ENCODE results near the gene CHDH.
A peak's percentile ranks its signal among the peaks of the same experiment; 100 is the strongest.

Gene CHDH

DNA sequence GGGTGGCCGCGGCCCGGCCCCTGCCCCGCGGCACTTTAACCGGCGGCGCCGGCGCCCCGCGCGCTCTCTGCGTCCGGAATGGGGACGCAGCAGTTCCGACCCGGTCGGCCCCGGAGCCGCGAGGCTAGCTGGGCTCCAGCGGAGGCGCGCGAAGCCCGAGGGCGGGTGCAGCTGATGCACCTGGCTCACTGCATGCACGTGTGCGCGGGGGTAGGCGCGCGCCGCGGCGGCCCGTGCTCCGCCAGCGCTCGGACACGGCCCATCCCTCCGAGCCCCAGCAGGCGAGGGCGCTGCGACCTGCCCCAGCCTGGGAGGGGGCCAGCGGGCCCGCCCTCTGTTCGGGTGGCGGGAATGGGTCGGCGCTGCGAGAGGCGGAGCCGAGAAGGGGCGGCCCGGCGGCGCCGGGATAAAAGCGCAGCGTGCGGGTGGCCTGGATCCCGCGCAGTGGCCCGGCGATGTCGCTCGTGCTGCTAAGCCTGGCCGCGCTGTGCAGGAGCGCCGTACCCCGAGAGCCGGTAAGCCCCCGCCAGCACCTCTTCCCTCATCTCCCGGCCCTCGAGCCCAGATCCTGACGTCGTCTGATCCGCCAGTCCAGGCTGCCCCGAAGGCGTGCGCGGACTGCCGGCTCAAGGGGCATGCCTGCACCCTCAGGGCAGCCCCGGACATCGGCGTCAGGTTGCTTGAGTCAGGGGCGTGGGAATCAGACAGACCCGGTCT, at the start of gene CHDH, which contains the start of gene IL17RB:
TSS of gene CHDH (minus strand) at position 286 of the 717 bp plus-strand sequence. CDS start 22,411 bp downstream, outside the sequence.
TSS of gene IL17RB (plus strand) at position 435 of the 717 bp plus-strand sequence. CDS start at position 456, 21 bp downstream.
- no peak for DNase-seq (ENCODE audit: extremely low read depth in 1 of 2, low read depth in 1 of 2)

DNA sequence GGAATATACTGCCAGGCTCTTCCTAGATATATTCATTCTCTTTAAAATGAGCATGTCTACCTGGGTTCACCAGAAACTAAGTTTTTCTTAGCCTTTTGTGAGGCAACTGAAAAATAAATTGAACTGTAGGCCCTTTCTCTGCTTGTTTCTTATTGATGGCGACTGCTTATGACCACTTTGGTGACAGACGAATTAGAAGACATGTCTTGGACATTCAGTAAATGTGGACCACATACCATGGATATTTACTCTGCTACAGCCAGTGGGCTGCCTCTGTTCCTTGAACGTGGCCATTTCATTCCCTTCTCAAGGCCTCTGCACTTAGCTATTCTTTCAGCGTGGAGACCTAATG, 46.0 kb upstream of the CHDH start:
- no peak for DNase-seq (ENCODE audit: extremely low read depth in 1 of 2, low read depth in 1 of 2)

- peak; percentile 90 to 93 for DNase-seq (ENCODE audit: extremely low read depth in 1 of 2, low read depth in 1 of 2)
These were observed 45.5 kb upstream of the CHDH start, which contains the start of gene SELENOK for GRCh38 chr3:53891497-53892285. SELENOK (minus strand) TSS chr3:53891859.

DNA sequence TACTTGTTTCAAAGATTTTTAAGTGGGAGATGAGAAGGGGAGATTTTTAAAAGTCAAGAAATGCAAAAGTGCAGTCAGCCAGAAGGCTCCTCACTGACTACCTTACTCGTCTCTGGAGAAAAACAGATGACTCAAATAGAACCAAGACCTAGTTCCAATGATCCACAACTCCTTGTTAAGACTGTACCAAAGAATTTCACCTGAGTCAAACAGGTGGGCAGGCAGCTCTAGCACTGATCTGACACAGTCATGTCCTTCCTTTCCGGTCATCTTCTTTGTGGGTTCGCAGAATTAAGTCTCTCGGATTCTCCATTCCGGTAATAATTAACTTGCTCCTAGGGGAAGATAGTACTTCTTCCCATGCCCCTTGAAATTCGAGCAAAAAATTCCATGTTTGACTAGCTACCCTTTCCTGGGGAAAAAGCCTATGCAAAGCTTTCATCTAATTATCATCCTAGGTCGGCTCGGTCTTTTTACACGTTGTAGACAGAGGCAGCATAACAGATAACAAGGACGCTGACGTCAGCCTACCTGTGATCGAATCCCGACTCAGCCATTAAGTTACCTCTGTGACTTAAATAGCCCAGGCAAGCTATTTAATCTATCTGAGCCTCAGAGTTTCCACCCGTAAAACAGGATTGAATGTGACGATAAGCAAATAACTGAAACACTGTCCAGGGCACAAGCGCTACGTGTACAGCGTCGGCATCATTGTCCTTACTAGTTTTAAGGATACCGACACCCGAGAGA, 44.7 kb upstream of the CHDH start:
- DNase-seq (ENCODE audit: extremely low read depth in 1 of 2, low read depth in 1 of 2): peak in 1 of 2 donors; percentile 41

GRCh38 chr3:53888232-53888631, 42.0 kb upstream of the CHDH start:
- DNase-seq (ENCODE audit: extremely low read depth in 1 of 2, low read depth in 1 of 2): no peak

DNA sequence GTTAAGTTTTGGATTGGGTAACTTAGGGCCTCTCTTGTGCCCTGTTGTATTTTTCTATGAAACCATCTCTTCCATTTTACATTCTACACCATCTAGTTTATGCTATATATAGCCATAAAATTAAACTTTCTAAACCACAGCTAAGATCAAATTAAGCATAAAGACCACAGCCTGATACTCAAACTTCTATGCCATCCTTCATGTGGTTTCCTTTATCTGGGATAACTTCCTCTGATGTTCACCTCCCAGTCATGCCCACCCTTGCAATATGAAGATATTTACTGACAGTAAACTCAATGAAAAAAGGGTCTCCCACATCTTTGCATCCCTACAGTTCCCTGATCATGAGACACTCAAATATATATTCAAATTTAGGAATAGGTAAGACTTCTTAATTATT, 41.2 kb upstream of the CHDH start:
- DNase-seq (ENCODE audit: extremely low read depth in 1 of 2, low read depth in 1 of 2): no peak

DNA sequence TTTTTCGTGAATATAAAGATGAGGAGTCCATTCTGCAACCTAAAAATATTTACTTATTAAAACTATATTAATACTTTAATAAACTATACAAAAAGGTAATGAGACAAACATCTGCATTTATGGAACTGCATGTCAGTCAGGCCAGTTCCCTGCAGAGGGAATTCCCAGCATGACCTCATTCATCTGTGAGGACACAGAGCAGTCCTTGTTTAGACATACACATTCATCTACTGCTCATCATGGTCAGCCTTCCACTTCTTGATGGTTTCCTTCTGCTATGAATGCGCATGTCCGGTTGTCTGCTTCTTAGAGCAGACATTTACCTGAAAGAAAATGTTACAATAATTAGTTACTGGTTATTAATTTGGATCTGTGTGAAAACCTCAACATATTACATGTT, 39.0 kb upstream of the CHDH start:
- DNase-seq (ENCODE audit: extremely low read depth in 1 of 2, low read depth in 1 of 2): no peak

- DNase-seq (ENCODE audit: extremely low read depth in 1 of 2, low read depth in 1 of 2): no peak
These were observed 38.4 kb upstream of the CHDH start for GRCh38 chr3:53884623-53885022.

DNA sequence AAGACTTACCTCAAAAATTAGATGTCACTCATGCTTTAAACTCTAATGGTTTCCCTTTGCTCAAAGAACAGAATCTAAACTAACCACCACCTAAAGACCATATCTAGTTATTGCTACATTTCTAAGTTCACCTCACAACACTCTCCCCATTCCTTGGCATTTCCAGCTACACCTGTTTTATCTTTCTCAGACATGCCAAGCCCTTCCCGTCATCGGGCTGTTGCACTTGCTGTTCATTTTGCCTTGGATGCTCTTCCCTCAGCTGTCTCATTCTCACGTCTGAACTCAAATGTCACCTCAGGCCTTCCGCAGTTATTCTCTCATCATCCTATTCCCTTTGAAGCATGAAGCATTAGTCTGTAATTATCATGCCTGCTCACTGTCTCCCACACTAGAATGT, 36.8 kb upstream of the CHDH start:
- no peak for DNase-seq (ENCODE audit: extremely low read depth in 1 of 2, low read depth in 1 of 2)

GRCh38 chr3:53881691-53882593, 35.7 kb upstream of the CHDH start, which contains the start of gene ACTR8:
ACTR8 (minus strand) TSS chr3:53882152; CDS start chr3:53882101, 51 bp downstream.
- DNase-seq (ENCODE audit: extremely low read depth in 1 of 2, low read depth in 1 of 2): peak; percentile 69 to 76

- no peak for DNase-seq (ENCODE audit: extremely low read depth in 1 of 2, low read depth in 1 of 2)
These were observed 34.5 kb upstream of the CHDH start for GRCh38 chr3:53880396-53881345.

DNA sequence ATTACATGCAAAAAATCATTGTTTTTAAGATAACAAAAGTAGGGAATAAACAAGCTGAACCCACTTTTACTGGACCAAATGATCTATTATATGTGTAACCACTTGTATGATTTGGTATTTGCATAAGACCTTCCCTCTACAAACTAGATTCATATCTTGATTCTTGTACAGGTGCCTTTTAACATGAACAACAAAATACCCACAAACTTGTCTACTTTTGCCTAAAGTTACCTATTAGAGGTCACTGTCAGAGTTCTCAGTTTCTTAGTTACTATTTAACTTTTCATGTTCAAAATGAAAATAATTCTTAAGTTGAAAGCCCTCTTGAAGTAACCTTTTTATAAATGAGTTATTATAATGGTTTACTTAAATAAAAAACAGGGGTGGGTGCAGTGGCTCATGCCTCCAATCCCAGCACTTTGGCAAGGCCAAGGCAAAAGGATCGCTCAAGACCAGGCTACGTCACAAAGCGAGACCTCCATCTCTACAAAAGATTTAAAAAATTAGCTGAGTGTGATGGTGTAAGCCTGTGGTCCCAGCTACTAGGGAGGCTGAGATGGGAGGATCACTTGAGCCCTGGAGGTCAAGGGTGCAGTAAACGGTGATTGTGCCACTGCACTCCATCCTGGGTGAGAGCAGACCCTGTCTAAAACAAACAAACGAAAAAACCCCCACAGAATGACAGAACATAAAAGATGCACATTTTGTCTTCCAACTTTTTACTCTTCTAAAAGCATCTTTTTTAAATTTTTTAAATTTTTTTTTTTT, 19.7 kb upstream of the CHDH start:
- DNase-seq (ENCODE audit: extremely low read depth in 1 of 2, low read depth in 1 of 2): no peak

GRCh38 chr3:53863145-53863544, 16.9 kb upstream of the CHDH start:
- no peak for DNase-seq (ENCODE audit: extremely low read depth in 1 of 2, low read depth in 1 of 2)

DNA sequence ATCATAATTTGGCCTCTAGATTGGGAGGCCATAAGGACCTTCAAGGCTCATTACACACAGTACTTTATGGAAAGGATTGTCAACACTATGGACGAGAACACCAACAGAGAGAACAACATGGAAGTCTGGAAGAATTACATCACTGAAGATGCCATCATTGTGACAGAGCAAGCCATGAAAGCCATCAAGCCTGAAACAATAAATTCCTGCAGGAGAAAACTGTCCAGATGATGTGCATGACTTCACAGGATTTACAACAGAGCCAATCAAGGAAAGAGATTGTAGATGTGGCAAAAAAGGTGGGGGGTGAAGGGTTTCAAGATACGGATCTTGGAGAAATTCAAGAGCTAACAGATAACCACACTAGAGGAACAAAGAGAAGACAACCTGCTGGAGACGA, 16.0 kb upstream of the CHDH start:
- no peak for DNase-seq (ENCODE audit: extremely low read depth in 1 of 2, low read depth in 1 of 2)

DNA sequence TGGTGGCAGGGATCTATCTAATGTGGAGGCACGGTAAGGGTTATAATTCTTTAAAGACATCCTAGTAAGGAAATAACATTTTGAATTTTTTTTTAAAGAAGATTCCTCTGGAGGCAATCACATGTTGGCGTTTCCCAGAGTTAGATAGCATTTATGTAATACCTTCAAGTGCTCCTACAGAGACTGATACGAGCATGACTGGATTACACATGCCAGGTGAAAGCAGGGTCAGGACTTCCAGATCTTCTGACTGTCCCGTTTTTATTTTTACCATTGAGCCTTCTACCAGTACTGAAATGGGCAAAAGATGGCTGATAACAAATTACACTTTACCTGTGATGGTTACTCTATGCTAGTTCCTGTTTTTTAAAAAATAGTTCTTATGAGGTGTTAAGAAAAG, 14.0 kb upstream of the CHDH start:
- DNase-seq (ENCODE audit: extremely low read depth in 1 of 2, low read depth in 1 of 2): no peak

- no peak for DNase-seq (ENCODE audit: extremely low read depth in 1 of 2, low read depth in 1 of 2)
These were observed 13.0 kb upstream of the CHDH start for GRCh38 chr3:53859178-53859577.

DNA sequence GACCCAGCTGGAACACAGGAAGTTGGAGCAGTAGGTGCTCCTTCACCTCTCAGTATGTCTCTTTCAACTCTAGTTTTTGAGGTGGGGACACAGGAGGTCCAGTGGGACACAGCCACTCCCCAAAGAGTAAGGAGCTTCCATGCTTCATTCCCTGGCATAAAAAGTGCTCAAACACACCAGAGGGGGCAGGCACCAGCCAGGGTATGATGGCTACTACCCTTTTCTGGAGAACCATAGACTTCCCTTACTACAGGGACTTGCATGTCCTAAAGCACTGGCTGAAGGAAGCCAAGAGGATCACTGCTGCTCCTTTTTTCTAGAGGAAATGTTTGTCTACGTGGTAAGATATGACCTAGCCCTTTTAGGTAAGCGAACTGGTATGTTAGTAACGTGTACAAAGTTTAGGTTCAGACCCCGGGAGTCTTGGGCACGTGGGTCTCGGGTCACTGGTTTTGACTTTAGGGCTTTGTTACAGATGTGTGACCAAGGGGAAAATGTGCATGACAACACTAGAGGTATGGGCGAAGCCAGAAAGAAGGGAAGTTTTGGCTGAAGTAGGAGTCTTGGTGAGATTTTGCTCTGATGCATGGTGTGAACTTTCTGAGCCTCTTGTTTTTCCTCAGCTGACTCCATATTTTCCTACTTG, 12.0 kb upstream of the CHDH start:
- DNase-seq (ENCODE audit: extremely low read depth in 1 of 2, low read depth in 1 of 2): no peak

DNA sequence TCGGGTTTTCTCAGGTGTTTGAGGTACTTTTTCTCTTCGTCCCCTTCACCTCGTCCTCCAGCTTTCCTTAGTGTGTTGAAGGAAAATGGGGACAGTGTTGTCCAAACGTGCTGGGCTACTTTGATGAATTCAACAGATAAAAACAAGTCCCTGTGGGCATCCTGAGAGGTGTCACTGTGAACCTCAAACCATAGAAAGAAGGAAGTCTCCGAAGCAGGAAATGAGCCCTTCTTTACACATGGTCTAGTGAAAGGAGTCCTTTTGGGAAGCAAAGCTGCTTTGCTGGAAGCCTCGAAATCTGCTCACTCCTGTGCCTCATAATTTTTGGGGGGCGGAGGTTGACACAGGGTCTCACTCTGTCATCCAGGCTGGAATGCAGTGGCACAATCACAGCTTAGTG, 10.7 kb upstream of the CHDH start:
- DNase-seq (ENCODE audit: extremely low read depth in 1 of 2, low read depth in 1 of 2): no peak

Data from activated CD8-positive, alpha-beta memory T cell treated with anti-CD3 and anti-CD28 coated beads for 1 hour (primary cell).